ENCODE data around the gene DLX5.

DNA sequence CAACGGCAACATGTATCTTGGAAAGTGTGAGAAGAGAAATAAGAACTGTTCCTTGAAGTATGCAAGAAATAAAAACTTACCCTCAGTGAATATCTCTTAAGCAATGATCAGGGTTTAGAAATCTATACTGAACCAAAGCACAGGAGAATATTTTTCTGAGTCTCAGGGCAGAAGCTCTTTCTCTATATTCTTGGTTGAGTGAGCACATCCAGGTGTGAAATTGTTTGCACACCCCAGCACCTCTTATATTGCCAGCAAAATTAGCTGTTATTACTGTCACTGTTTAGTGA is 10.8 kb downstream of the DLX5 start:
- TF ChIP-seq, protein P1, sequence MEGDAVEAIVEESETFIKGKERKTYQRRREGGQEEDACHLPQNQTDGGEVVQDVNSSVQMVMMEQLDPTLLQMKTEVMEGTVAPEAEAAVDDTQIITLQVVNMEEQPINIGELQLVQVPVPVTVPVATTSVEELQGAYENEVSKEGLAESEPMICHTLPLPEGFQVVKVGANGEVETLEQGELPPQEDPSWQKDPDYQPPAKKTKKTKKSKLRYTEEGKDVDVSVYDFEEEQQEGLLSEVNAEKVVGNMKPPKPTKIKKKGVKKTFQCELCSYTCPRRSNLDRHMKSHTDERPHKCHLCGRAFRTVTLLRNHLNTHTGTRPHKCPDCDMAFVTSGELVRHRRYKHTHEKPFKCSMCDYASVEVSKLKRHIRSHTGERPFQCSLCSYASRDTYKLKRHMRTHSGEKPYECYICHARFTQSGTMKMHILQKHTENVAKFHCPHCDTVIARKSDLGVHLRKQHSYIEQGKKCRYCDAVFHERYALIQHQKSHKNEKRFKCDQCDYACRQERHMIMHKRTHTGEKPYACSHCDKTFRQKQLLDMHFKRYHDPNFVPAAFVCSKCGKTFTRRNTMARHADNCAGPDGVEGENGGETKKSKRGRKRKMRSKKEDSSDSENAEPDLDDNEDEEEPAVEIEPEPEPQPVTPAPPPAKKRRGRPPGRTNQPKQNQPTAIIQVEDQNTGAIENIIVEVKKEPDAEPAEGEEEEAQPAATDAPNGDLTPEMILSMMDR (IDR thresholded peaks at IDR 0.05) = no peak
- TF ChIP-seq POLR2AphosphoS5 (IDR thresholded peaks at IDR 0.05) (no peak), POLR2A (IDR thresholded peaks at IDR 0.05) (no peak)
